NCI-H1417 treated with DMSO at 0.1 percent for 48 hours (cell line): ENCODE data around the gene PGBD5.

Experiments used
- DNase-seq: peaks from one replicate; lab custom pipeline; 2025; lab: John Stamatoyannopoulos, UW

The PGBD5 gene

DNA sequence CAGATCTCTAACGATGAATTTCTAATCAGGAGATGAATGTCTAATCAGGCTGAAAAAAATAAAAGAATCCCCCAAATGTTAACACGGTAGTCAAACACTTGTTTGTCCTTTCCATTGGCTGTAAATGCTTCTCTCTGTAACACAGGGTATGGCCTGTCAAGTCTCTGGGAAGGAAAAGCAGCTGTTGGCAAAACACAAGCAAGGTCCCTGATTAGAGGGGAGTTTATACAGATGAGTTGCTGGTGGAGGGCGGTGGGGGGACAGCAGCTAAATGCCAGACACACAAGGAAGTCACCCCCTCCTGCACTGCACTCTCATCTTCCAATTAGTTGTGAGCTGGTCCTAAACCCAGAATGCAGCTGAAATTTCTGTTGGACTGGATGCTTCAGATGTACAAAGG is 51.0 kb downstream of the PGBD5 start:
- DNase-seq: no peak

- no peak for DNase-seq
Measured at GRCh38 chr1:230371923-230372703, 54.0 kb downstream of the PGBD5 start.

- DNase-seq: no peak
Measured at GRCh38 chr1:230370109-230370508, 56.0 kb downstream of the PGBD5 start.

GRCh38 chr1:230368871-230369270 is 57.3 kb downstream of the PGBD5 start:
- no peak for DNase-seq

DNA sequence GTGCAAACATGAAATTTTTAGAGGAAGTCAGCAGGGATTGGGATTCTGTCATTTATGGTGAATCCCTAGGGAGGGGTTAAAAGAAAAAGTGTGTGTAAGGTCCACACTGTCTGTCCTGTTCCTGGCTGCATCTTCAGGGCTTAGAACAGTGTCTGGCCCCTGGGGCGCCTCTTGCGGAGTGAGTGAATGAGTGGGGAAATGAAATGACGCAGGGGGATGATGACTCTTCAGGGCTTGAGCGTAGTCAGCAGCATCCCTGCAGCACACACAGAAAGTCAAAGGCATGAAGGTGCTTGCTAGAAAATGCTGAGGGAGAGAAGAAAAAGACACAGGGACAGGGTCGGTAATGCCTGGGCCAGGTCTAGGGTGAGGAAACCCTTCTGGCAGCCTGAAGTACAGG is 57.8 kb downstream of the PGBD5 start:
- DNase-seq: no peak

DNA sequence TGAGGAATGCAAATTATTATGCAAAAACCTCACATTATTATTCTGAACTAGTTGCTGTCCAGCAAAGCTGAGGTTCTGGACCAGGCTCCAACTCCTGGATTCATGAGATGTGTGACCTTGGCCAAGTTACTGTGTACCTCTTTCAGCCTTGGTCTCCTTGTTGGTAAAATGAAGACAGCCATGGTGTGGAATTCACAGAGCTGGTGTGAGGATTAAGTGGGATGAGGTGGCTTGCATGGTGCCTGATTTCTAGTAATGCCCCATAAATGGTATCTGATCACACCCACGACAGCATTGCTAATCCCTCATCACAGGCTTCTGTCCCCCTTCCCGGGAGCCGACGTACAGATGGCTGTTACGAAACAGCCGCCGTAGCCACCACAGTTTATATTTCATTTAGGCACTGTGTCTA is 59.6 kb downstream of the PGBD5 start:
- DNase-seq: no peak

GRCh38 chr1:230365723-230366307 is 60.3 kb downstream of the PGBD5 start:
- DNase-seq: no peak

GRCh38 chr1:230362949-230363348 is 63.2 kb downstream of the PGBD5 start:
- DNase-seq: no peak

- DNase-seq: no peak
Measured at GRCh38 chr1:230361941-230362340, 64.2 kb downstream of the PGBD5 start.

- DNase-seq: no peak
Measured at GRCh38 chr1:230359992-230360668, 66.0 kb downstream of the PGBD5 start.

- DNase-seq: no peak
Measured at GRCh38 chr1:230356869-230357794, 69.0 kb downstream of the PGBD5 start.

DNA sequence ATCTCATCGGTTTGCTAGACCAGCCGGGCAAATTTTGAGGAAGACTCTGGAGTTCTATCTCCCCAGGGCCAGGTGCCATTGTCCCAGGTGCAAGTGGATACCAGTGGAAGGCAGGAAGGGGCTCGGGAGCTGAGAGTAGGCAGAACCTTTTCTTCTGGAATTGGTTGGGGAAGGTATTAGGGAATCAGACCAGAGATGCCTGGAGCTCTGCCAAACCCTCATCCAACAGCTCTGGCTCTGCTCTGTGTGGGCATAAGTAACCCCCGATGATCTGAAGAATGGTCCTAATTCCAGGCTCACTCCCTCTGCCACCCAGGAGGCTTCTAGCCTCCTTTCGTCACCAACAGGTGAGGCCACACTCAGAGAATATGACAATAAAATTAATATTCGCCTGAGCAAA is 69.9 kb downstream of the PGBD5 start:
- DNase-seq: no peak

DNA sequence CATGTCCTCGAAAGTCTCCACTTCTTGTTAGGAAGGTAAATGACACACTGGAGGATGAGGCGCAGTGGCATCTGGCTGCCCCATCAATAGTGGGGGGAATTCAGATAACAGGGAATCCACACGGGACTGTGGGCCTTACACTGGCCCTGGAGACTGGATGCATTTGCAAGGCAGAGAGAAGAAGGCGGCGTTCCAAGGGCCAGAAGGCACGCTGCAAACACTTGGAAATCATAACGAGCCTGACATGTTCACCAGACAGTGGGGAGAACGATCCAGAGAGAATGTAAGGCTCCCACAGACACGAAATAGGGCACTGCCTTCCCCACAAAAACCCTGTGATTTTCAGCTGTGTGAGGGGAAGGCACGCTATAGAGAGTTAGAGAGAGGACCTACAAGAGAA is 70.5 kb downstream of the PGBD5 start:
- no peak for DNase-seq

DNA sequence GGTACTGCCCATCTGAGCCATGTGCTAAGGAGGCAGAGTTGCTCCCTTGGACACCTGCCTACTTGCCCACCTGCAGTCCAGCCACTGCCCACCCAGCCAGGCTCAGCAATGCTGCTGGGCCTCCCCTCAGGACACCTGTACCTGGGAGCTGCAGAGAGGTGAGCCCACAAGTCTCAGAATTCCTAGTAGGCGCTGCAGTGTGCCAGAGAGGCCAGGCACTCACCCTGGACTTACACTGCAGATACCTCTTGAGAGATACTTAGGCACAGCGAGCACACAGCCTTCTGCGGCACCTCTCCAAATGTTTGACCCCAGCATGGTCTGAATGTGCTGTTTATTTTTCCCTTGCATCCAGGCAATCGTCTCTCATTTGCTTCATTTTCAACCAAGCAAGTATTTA is 71.0 kb downstream of the PGBD5 start:
- no peak for DNase-seq

- no peak for DNase-seq
Measured at GRCh38 chr1:230354005-230354404, 72.1 kb downstream of the PGBD5 start.

DNA sequence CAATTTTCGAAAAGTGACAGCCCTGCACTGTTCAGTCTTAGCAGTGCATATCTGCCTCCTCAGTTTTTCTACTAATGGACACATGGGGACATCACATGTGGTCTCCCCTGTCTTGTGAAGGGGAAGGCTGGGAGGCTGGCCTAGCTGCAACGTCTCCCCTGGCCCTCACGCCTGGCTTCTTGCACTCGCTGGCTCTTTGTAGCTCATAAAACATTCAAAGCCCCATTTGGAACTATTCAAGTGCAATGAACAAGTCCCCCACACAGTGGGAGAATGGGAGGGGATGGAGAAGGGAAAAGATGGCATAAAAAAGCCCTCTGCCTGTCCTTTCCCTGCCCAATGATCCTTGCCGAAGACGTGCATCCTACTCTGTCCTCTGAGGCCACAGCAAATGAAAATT is 73.6 kb downstream of the PGBD5 start:
- DNase-seq: no peak

- no peak for DNase-seq
Measured at GRCh38 chr1:230351983-230352382, 74.1 kb downstream of the PGBD5 start.

DNA sequence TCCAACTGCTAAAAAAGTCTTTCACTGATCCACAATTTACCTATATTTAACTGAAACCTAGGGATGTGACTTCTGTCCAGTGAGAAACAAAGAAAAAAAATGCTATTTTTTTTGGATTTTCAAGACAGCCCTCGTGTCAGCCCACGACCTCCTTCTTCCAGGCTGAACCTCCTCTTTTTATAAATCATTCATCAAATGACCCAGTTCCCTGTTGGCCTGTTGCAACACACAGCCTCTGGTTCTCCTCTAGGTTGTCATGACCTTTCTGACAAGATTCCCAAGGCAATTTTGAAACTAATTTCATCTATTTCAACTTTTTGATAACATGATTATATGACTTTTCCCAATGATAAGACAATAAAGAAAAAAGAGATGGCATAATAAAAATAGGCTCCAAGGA is 74.6 kb downstream of the PGBD5 start:
- DNase-seq: no peak

- DNase-seq: no peak
Measured at GRCh38 chr1:230350208-230350921, 75.8 kb downstream of the PGBD5 start.

GRCh38 chr1:230349020-230349393 is 77.1 kb downstream of the PGBD5 start:
- DNase-seq: no peak

GRCh38 chr1:230348386-230349019 is 77.6 kb downstream of the PGBD5 start:
- DNase-seq: no peak
